H1 (cell line): Measurements from ENCODE around the gene TBC1D22A. TPM values are rescaled to one million over a fixed set of nuclear protein-coding genes. Genes with fewer than 3 reads are reported as not detected.

Experiments used
- CTCF ChIA-PET: fragments of 300-600 bp; sonication (Branson Sonifier 250); formaldehyde crosslinking; loops from one replicate; lab custom pipeline; 2021; ENCODE audit not compliant: partially characterized antibody; lab: Charles Lee
- POLR2A ChIA-PET: fragments of 300-600 bp; sonication (Branson Sonifier 250); formaldehyde crosslinking; loops from one replicate; lab custom pipeline; 2021; ENCODE audit warnings: inconsistent platforms; ENCODE audit not compliant: partially characterized antibody; lab: Charles Lee
- DNase-seq, 2 experiments: peaks; one replicate each; pipeline versions ENCODE4 v3.0.0 to v3.0.0-alpha.2; 2010 to 2022; ENCODE audit warnings: low spot score in 2 of 2, low read depth in 1 of 2, mixed read lengths in 1 of 2
- FAIRE-seq: peaks from 2 replicates; lab custom pipeline; 2011; peaks lifted over from hg19 to GRCh38; lab: Jason Lieb, UNC
- H2AFZ ChIP-seq: 2 replicates; pipeline ENCODE4 v1.8.1; 2012; ENCODE audit warnings: low read length, inconsistent platforms
- H2AK5ac ChIP-seq: 2 replicates; pipeline ENCODE4 v1.6.1; 2013; ENCODE audit warnings: low read depth, low read length
- H2BK120ac ChIP-seq: replicated peaks from 2 replicates; pipeline ENCODE3; 2013; ENCODE audit warnings: low read depth, low read length, inconsistent platforms
- H2BK12ac ChIP-seq: 2 replicates; pipeline ENCODE4 v1.6.1; 2013; ENCODE audit warnings: low read depth, low read length
- H2BK15ac ChIP-seq: 2 replicates; pipeline ENCODE4 v1.6.1; 2013; ENCODE audit warnings: low read length
- H2BK20ac ChIP-seq: 2 replicates; pipeline ENCODE4 v1.6.1; 2013; ENCODE audit warnings: low read length
- H2BK5ac ChIP-seq: 2 replicates; pipeline ENCODE4 v1.6.1; 2013; ENCODE audit warnings: low read depth, low read length
- H3K14ac ChIP-seq: 2 replicates; pipeline ENCODE4 v1.6.1; 2013; ENCODE audit warnings: inconsistent platforms; ENCODE audit not compliant: insufficient read length
- H3K18ac ChIP-seq: 2 replicates; pipeline ENCODE4 v1.6.1; 2013; ENCODE audit warnings: low read length; ENCODE audit errors: extremely low read depth
- H3K23ac ChIP-seq: 2 replicates; pipeline ENCODE4 v1.6.1; 2013; ENCODE audit warnings: inconsistent platforms; ENCODE audit not compliant: insufficient read length
- H3K23me2 ChIP-seq: 2 replicates; pipeline ENCODE4 v1.6.1; 2013; ENCODE audit warnings: low read depth, low read length
- H3K27ac ChIP-seq: 2 replicates; pipeline ENCODE4 v1.6.1; 2011; ENCODE audit warnings: low read depth, low read length, inconsistent platforms
- H3K27me3 ChIP-seq, 4 experiments: replicated peaks in 1 of 4; 1 replicate in 1 of 4; 2 replicates in 3 of 4; pipeline versions ENCODE4 v1.6.1 to v1.8.1; 2011 to 2013; ENCODE audit warnings: low read length in 3 of 4, mild to moderate bottlenecking in 3 of 4, inconsistent platforms in 2 of 4, mixed read lengths in 2 of 4, moderate library complexity in 1 of 4; ENCODE audit not compliant: control insufficient read depth in 3 of 4, insufficient read depth in 3 of 4; ENCODE audit errors: extremely low read depth in 1 of 4
- H3K36me3 ChIP-seq, 4 experiments: 2 replicates each; pipeline versions ENCODE4 v1.6.1 to v1.8.1; 2011 to 2013; ENCODE audit warnings: mild to moderate bottlenecking in 4 of 4, low read length in 3 of 4, moderate library complexity in 2 of 4, control low read depth in 1 of 4, inconsistent platforms in 1 of 4; ENCODE audit not compliant: insufficient read depth in 4 of 4, control insufficient read depth in 2 of 4
- H3K4ac ChIP-seq: replicated peaks from 2 replicates; pipeline ENCODE3; 2013; ENCODE audit warnings: low read length, low read depth, mixed read lengths, inconsistent platforms; ENCODE audit not compliant: insufficient read length
- H3K4me1 ChIP-seq, 4 experiments: replicated peaks in 1 of 4; 1 replicate in 1 of 4; 2 replicates in 3 of 4; pipeline versions ENCODE4 v1.6.1 to v1.8.1; 2011 to 2013; ENCODE audit warnings: low read length in 3 of 4, inconsistent platforms in 2 of 4, mixed read lengths in 1 of 4; ENCODE audit not compliant: insufficient read depth in 4 of 4, control insufficient read depth in 3 of 4
- H3K4me2 ChIP-seq, 2 experiments: 2 replicates each; pipeline versions ENCODE4 v1.6.1 to v1.8.1; 2011 to 2013; ENCODE audit warnings: low read depth in 2 of 2, low read length in 2 of 2, control low read depth in 1 of 2, inconsistent platforms in 1 of 2, mild to moderate bottlenecking in 1 of 2; ENCODE audit not compliant: insufficient read depth in 1 of 2
- H3K4me3 ChIP-seq, 4 experiments: fragments of 200-600, 300-600 bp in 1 of 4; sonication (generic), shearing (Covaris generic), sonication (Bioruptor Twin) in 1 of 4; 2 replicates each; pipeline versions ENCODE4 v1.5.1 to v1.8.1; 2011 to 2016; ENCODE audit warnings: low read length in 4 of 4, low read depth in 3 of 4, control low read depth in 2 of 4, inconsistent platforms in 2 of 4, mild to moderate bottlenecking in 2 of 4, mixed read lengths in 1 of 4, moderate library complexity in 1 of 4; ENCODE audit not compliant: insufficient read depth in 2 of 4; ENCODE audit errors: extremely low read depth in 1 of 4
- H3K56ac ChIP-seq: replicated peaks from 2 replicates; pipeline ENCODE3; 2013; ENCODE audit warnings: low read depth, mild to moderate bottlenecking, mixed read lengths, low read length, inconsistent platforms; ENCODE audit not compliant: insufficient read length
- H3K79me1 ChIP-seq: 2 replicates; pipeline ENCODE4 v1.6.1; 2013; ENCODE audit warnings: low read depth, low read length, control low read depth
- H3K79me2 ChIP-seq, 2 experiments: 2 replicates each; pipeline versions ENCODE4 v1.6.1 to v1.8.1; 2012 to 2013; ENCODE audit warnings: low read length in 2 of 2, mild to moderate bottlenecking in 2 of 2, inconsistent platforms in 1 of 2; ENCODE audit not compliant: insufficient read depth in 2 of 2, control insufficient read depth in 1 of 2
- H3K9ac ChIP-seq, 4 experiments: replicated peaks in 1 of 4; 1 replicate in 1 of 4; 2 replicates in 3 of 4; pipeline versions ENCODE4 v1.6.1 to v1.8.1; 2011 to 2013; ENCODE audit warnings: low read depth in 3 of 4, low read length in 3 of 4, control low read depth in 2 of 4, mild to moderate bottlenecking in 2 of 4, moderate library complexity in 2 of 4, inconsistent platforms in 1 of 4; ENCODE audit errors: extremely low read depth in 1 of 4
- H3K9me3 ChIP-seq, 2 experiments: 2 replicates each; pipeline versions ENCODE4 v1.6.1 to v1.8.1; 2012 to 2013; ENCODE audit warnings: mild to moderate bottlenecking in 2 of 2, moderate library complexity in 2 of 2, control low read depth in 1 of 2, inconsistent platforms in 1 of 2, low read depth in 1 of 2, low read length in 1 of 2, mixed read lengths in 1 of 2; ENCODE audit not compliant: insufficient read depth in 2 of 2
- H4K20me1 ChIP-seq, 2 experiments: replicated peaks in 1 of 2; 2 replicates each; pipeline versions ENCODE3 to v1.8.1; 2011 to 2013; ENCODE audit warnings: inconsistent platforms in 2 of 2, low read length in 2 of 2, mild to moderate bottlenecking in 1 of 2; ENCODE audit not compliant: insufficient read depth in 2 of 2, control insufficient read depth in 1 of 2
- H4K5ac ChIP-seq: 2 replicates; pipeline ENCODE4 v1.6.1; 2013; ENCODE audit warnings: low read length, low read depth, mixed read lengths, inconsistent platforms; ENCODE audit not compliant: insufficient read length
- H4K8ac ChIP-seq: 2 replicates; pipeline ENCODE4 v1.8.0; 2013; ENCODE audit warnings: mild to moderate bottlenecking, moderate library complexity, low read length, inconsistent platforms; ENCODE audit not compliant: insufficient read depth; ENCODE audit errors: extremely low read depth
- H4K91ac ChIP-seq: replicated peaks from 2 replicates; pipeline ENCODE3; 2013; ENCODE audit warnings: low read length, mixed read lengths, inconsistent platforms; ENCODE audit not compliant: insufficient read length
- BRCA1 ChIP-seq: IDR thresholded peaks from 2 replicates; pipeline ENCODE4 v1.6.1; 2012; ENCODE audit warnings: low read depth, low read length, improper control_type of control experiment
- CTCF ChIP-seq, 3 experiments: IDR thresholded peaks; 1 replicate in 2 of 3; 2 replicates in 1 of 3; pipeline versions ENCODE4 v1.5.1 to v1.6.1; 2011; ENCODE audit warnings: low read length in 3 of 3, mild to moderate bottlenecking in 3 of 3, inconsistent platforms in 2 of 3, low read depth in 1 of 3, moderate library complexity in 1 of 3; ENCODE audit not compliant: insufficient read depth in 1 of 3; ENCODE audit errors: control extremely low read depth in 1 of 3
- RBBP5 ChIP-seq: IDR thresholded peaks from 2 replicates; pipeline ENCODE4 v1.7.1; 2012; ENCODE audit warnings: low read depth, mild to moderate bottlenecking, inconsistent platforms, low read length, moderate library complexity, borderline replicate concordance
- RXRA ChIP-seq: IDR thresholded peaks from 2 replicates; pipeline ENCODE4 v1.6.1; 2011; ENCODE audit warnings: low read depth, mild to moderate bottlenecking, low read length, moderate library complexity; ENCODE audit not compliant: insufficient read depth
- TEAD4 ChIP-seq: IDR thresholded peaks from 2 replicates; pipeline ENCODE4 v1.6.1; 2012; ENCODE audit warnings: low read depth, low read length, inconsistent platforms, mixed read lengths
- YY1 ChIP-seq: IDR thresholded peaks from 2 replicates; pipeline ENCODE4 v1.6.1; 2011; ENCODE audit warnings: low read depth, mild to moderate bottlenecking, low read length
- WGBS, 2 experiments: shearing (Covaris generic) in 1 of 2; methylation state at CpG; one replicate each; pipeline versions ENCODE4 v1.1.6 to v1.1.7; 2013 to 2015; ENCODE audit warnings: low lambda C conversion rate in 2 of 2, mixed read lengths in 2 of 2, inconsistent platforms in 1 of 2, low coverage in 1 of 2, missing lambda C conversion rate in 1 of 2; ENCODE audit not compliant: insufficient replicate concordance in 2 of 2, insufficient coverage in 1 of 2, insufficient read length in 1 of 2; ENCODE audit errors: extremely low coverage in 1 of 2, missing lambda C conversion rate in 1 of 2; 5-methylcytosine and 5-hydroxymethylcytosine counted together
- polyA plus RNA-seq, 7 experiments: library from polyadenylated mRNA; depleted of rRNA in 3 of 7; stranded (reverse) in 5 of 7; unstranded in 2 of 7; fragments of >200 nt in 5 of 7; fragments of 200-250 nt in 2 of 7; gene quantifications; 1 replicate in 5 of 7; 2 replicates in 1 of 7; 4 replicates in 1 of 7; pipeline versions ENCODE4 v1.2.1 to v1.2.3, GENCODE V29; 2011 to 2013; ENCODE audit warnings: missing spikeins in 2 of 7, mixed read lengths in 2 of 7
- total RNA-seq: library from RNA; stranded (reverse); fragmentation: NEBNext Ultra II Directional; extraction: Animal tissue kit (Norgen Biotek cat#: 25700); gene quantifications from 2 replicates; pipeline ENCODE4 v1.2.1, GENCODE V29; 2021

TBC1D22A gene
- total and polyA plus RNA-seq, 2 of the 8 experiments (the other 6 are each of a cell fraction or from before 2014, with no cell fraction given), result 11.9 to 18.4 TPM

GRCh38 chr22:47116426-47117341 lies 354.2 kb downstream of the TBC1D22A start:
- Histone ChIP-seq H3K27me3 (no peaks in the 10 kb centered on the region), H3K56ac (no peak overlapping the region), H3K4ac (no peak overlapping the region), H2BK5ac (no peak overlapping the region), H3K9me3 (no peaks in the 10 kb centered on the region), H3K14ac (no peak overlapping the region), H3K79me2 (no peaks in the 10 kb centered on the region), H3K36me3 (no peaks in the 10 kb centered on the region), H4K20me1 (peaks cover 0 to under 1% of the 10 kb centered on the region in 2 experiments), H3K4me3 (no peak overlapping the region), H2BK20ac (no peak overlapping the region), H3K9ac (no peak overlapping the region), H2BK120ac (no peak overlapping the region), H4K5ac (no peak overlapping the region), H3K79me1 (no peaks in the 10 kb centered on the region; the same call in 1 of the 2 replicates), H3K4me2 (no peak overlapping the region), H3K23ac (no peak overlapping the region), H2AK5ac (no peak overlapping the region), H3K23me2 (0 out of 2 replicates have a peak, but pooled peaks cover 2% of the 10 kb centered on the region), H3K18ac (no peak overlapping the region), H2AFZ (no peak overlapping the region), H3K27ac (no peak overlapping the region), H3K4me1 (no peaks in the 10 kb centered on the region), H2BK12ac (no peak overlapping the region), H4K8ac (no peak overlapping the region; the same call in 1 of the 2 replicates), H2BK15ac (no peak overlapping the region), H4K91ac (no peak overlapping the region)
- DNase-seq, result no peak
- ChIA-PET CTCF (interaction anchor here (1.2 to 1.6 kb wide), 2 partner anchors 8 to 102 kb away, joined by 3 to 7 read pairs; no protein-coding TSS in a partner anchor), POLR2A (no interaction called here)
- 92% methylated on average over 24 of the region's 28 CpGs; no CpG with 5 or more reads in 1 of the 2 experiments for WGBS, 2 experiments
- no peak for FAIRE-seq
- TF ChIP-seq BRCA1, result no peak
- no peak for TF ChIP-seq TEAD4
- no peak for TF ChIP-seq CTCF (IDR thresholded peaks at IDR 0.05; ENCODE audit: control extremely low read depth in 1 of 3, insufficient read depth in 1 of 3, low read depth in 1 of 3, low read length in 3 of 3)
- TF ChIP-seq RXRA, result no peak
- TF ChIP-seq RBBP5, result no peak
- no peak for TF ChIP-seq YY1
